Activated CD4-positive, alpha-beta T cell treated with anti-CD3 and anti-CD28 coated beads, Interleukin-2, amount 50 U/mL, for 16 hours (primary cell): Measurements from ENCODE around the gene CEP83.
"Not testable (repeated sequence)": the region's sequence is repeated elsewhere in the genome, so short reads cannot be mapped to it uniquely, and the experiment has no call there.

Experiments
- DNase-seq: peaks from one replicate; pipeline ENCODE4 v3.0.0-alpha.2; 2020

The CEP83 gene

GRCh38 chr12:94459728-94460615 lies at the start of gene CEP83:
Gene CEP83 (minus strand): TSS chr12:94459867. CDS start chr12:94412490, 47,377 bp downstream.
- DNase-seq = peak; percentile 97

- DNase-seq = no peak
Observed at GRCh38 chr12:94509317-94509716, 49.6 kb upstream of the CEP83 start.

- DNase-seq = no peak
Observed at GRCh38 chr12:94507455-94507854, 47.8 kb upstream of the CEP83 start.

DNA sequence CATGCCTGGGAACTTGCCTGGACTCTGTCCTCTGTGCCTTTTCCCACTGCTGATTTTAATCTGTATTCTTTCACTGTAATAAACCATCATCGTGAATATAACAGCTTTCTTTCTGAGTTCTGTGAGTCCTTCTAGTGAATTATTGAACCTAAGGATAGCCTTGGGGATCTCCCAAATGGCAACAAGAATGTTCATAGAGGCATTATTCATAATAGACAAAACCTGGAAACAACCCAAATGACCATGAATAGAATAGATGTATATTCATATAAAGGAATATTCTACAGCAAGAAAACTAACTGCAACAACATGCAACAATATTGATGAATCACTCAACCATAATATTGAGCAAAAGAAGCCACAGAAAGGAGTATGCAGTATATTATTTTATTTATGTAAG lies 44.7 kb upstream of the CEP83 start:
- DNase-seq = no peak

DNA sequence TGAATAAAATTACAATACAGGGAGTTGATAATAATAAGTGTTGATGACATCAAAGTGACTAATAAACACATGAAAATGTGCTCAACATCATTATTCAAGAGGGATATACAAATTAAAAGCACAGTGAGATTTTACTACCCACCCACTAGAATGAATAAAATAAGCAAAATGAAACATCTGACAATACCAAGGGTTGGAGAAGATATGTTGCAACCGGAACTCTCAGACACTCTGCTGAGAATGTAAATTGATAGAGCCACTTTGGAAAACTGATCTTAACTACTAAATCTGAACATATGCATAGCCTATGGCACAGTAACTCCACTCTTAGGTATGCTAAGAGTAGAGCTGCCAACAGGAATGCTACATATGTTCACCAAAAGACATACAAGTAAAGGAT lies 44.0 kb upstream of the CEP83 start:
- DNase-seq = no peak

DNA sequence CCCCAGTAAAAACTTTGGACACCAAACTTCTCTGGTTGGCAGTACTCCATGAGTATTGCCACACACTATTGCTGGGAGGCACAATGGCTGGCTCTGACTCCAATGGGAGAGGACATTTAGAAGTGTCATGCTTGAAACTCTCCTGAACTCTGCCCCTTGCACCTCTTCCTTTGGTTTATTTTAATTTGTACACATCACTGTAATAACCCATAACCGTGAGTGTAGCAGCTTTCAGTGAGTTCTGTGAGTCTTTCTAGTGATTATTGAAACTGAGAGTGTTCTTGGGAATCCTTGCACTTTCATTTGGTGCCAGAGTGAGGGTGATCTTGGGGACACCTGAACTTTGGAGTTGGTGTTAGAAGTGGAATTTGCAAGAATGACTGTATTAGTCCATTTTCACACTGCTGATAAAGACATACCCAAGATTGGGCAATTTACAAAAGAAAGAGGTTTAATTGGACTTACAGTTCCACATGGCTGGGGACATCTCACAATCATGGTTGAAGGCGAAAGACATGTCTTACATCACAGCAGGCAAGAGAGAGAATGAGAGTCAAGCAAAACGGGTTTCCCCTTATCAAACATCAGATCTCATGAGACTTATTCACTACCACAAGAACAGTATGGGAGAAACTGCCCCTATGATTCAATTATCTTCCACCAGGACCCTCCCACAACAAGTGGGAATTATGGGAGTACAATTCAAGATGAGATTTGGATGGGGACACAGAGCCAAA lies 41.3 kb upstream of the CEP83 start:
- no peak for DNase-seq

GRCh38 chr12:94498698-94499097 lies 39.0 kb upstream of the CEP83 start:
- no peak for DNase-seq

GRCh38 chr12:94498073-94498472 lies 38.4 kb upstream of the CEP83 start:
- DNase-seq = no peak

DNA sequence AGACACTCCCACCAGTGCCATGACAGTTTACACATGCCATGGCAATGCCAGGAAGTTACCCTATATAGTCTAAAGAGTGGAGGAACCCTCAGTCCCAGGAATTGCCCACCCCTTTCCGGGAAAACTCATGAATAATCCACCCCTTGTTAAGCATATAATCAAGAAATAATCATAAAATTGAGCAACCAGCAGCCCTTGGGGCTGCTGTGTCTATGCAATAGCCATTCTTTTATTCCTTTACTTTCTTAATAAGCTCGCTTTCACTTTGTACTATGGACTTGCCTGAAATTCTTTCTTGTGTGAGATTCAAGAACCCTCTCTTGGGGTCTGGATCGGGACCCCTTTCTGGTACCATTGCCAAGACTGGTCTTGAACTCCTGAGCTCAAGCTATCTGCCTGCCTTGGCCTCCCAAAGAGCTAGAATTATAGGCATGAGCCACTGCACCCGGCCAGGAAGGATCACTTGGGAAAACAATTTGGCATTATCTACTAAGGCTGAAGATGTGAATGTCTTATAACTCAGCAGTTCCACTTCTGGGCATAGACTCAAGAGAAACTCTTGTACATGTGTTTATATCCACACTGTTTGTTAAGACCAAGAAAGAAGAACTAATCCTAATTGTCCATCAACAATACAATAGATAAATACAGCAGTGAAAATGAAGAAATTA lies 35.9 kb upstream of the CEP83 start:
- DNase-seq = no peak

- no peak for DNase-seq
Observed at GRCh38 chr12:94491489-94491888, 31.8 kb upstream of the CEP83 start.

DNA sequence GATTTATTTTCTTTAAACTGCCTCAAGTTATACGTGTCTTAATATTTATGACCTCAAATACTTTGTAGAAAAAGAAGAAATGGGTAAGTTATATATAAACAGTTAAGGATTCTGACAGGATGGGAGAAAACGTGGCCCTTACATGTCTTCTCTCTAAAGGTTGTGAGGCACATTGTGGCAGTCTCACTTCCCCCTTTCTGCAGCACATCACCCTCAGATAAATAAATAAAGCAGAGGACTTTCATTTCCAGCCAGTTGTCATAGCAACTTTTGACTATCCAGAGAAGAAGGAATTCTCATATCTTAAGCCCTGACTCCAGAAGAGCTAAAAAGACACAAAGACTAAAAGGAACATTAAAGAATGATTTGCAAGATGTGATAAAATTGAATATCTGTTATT lies 28.8 kb upstream of the CEP83 start:
- DNase-seq = no peak

DNA sequence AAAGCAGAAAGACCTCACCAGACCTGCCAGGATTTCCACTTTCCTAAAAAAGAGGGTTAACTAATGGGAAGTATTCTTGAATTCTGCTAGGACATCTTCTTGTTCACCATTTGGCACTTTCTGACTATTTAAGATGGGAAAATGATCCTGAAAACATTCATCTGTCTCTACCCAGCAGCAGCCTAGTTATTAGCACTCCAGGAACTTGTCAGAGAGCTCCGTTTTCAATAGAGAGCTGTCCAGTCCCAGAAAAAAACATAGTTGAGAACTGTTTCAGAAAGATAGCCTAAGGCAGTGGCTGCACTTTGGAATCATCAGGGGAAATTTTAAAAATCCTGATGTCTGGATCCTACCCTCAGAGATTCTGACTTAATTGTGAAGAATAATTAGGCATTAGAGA lies 22.1 kb upstream of the CEP83 start:
- DNase-seq = no peak

- no peak for DNase-seq
Observed at GRCh38 chr12:94469522-94469921, 9.9 kb upstream of the CEP83 start.

GRCh38 chr12:94460616-94460959 lies 921 bp upstream of the CEP83 start:
- DNase-seq = no peak

GRCh38 chr12:94458877-94459727 lies 565 bp downstream of the CEP83 start:
- DNase-seq = peak; percentile 3

DNA sequence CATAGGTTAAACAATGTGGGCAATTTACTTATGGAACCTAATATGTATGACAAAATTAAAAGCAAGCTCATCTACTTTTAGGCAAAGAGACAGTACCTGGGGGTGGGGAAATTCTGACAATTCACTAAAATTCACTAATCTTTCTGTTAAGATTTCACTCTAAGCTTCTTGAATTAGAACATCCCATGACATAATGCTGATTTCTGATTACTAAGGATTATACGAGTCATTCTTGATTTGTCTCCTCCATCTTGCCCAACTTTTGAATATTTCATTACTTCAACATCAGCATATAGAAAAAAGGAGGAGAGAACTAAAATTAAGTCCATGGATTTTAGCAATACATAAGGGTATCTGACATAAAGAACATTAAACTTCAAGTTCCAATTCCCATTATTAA lies 2.4 kb downstream of the CEP83 start:
- no peak for DNase-seq

GRCh38 chr12:94454318-94454717 lies 5.3 kb downstream of the CEP83 start:
- not testable (repeated sequence) for DNase-seq

- no peak for DNase-seq
Observed at GRCh38 chr12:94445662-94446061, 14.0 kb downstream of the CEP83 start.

GRCh38 chr12:94437303-94437702 lies 22.4 kb downstream of the CEP83 start:
- no peak for DNase-seq

GRCh38 chr12:94435511-94435927 lies 24.1 kb downstream of the CEP83 start:
- DNase-seq = no peak

DNA sequence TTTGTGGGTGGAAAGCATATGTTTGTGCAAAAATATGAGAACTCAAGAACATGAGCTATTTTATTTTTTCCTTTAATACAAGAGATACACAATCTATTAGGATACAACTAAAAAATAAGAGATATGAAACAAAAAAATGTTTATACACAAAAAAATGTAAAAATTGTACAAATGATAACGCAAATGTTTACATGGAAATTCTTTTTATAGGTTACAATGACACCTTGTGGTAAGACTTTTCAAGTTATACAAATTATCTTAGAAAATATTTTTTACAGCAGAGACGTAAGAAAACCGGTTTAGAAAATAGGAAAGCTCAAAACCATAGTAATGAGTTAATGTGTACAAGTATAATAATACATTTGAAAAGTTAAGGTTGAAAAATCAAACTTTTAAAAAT lies 25.5 kb downstream of the CEP83 start:
- no peak for DNase-seq

- DNase-seq = no peak
Observed at GRCh38 chr12:94433744-94434143, 25.9 kb downstream of the CEP83 start.

DNA sequence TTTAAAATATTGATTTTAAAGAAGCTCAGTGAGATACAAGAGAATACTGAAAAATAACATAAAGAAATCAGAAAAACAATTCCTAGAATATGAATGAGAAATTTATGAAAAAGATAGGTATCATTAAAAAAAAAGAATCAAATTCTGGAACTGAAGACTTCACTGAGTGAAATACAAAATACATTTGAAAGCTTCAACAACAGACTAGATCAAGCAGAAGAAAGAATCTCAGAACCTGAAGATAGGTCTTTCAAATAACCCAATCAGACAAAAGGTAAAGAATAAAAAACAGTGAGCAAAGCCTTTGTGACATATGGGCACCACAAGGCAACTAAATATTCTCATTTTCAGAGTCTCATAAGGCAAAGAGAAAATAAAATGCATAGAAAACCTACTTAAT lies 29.4 kb downstream of the CEP83 start:
- DNase-seq = no peak
